Measurements from ENCODE around the gene TDRD6.

TDRD6 gene

DNA sequence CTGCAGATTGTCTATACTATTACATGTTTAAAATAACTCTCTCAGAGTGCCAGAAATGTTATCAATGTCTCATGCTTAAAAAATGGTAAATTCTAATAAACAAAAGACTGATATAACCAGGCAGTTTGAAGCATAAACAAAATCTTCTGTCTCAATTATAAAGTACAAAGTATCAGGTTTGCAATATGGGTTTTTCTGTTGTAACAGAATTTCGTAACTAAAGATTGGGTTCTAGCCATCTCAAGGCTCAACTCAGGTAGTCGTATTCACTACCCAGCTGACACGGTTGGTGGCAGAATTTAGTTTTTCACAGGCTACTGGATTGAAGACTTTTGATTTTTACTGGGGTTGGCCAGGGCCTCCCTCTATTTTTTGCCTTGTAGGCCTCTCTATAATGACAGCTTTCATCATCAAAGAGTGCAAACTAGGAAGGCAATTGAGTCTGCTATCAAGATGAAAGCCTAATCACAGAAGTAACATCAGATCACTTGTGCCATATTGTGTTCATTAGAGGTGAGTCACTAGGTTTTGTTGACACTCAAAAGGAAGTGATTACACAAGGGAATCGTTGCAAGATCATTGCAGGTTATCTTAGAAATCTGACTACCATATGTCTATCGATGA is 38.7 kb upstream of the TDRD6 start:
- no peak overlapping the region for H3K27ac ChIP-seq
- DNase-seq, result no peak
- H3K27me3 ChIP-seq (replicated peaks), result no peaks in the 10 kb centered on the region
- no peaks in the 10 kb centered on the region for H3K36me3 ChIP-seq (replicated peaks)
- in situ Hi-C loops (cut with HindIII; ENCODE audit: low pct_ligation_motif_present, low sequenced_read_pairs), result no loop called here
- TF ChIP-seq, protein P1, sequence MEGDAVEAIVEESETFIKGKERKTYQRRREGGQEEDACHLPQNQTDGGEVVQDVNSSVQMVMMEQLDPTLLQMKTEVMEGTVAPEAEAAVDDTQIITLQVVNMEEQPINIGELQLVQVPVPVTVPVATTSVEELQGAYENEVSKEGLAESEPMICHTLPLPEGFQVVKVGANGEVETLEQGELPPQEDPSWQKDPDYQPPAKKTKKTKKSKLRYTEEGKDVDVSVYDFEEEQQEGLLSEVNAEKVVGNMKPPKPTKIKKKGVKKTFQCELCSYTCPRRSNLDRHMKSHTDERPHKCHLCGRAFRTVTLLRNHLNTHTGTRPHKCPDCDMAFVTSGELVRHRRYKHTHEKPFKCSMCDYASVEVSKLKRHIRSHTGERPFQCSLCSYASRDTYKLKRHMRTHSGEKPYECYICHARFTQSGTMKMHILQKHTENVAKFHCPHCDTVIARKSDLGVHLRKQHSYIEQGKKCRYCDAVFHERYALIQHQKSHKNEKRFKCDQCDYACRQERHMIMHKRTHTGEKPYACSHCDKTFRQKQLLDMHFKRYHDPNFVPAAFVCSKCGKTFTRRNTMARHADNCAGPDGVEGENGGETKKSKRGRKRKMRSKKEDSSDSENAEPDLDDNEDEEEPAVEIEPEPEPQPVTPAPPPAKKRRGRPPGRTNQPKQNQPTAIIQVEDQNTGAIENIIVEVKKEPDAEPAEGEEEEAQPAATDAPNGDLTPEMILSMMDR (IDR thresholded peaks at IDR 0.05; ENCODE audit: low read depth, low read length, missing control alignments), result no peak
- no peak overlapping the region for H3K4me3 ChIP-seq (ENCODE audit: low read depth, low read length)

DNA sequence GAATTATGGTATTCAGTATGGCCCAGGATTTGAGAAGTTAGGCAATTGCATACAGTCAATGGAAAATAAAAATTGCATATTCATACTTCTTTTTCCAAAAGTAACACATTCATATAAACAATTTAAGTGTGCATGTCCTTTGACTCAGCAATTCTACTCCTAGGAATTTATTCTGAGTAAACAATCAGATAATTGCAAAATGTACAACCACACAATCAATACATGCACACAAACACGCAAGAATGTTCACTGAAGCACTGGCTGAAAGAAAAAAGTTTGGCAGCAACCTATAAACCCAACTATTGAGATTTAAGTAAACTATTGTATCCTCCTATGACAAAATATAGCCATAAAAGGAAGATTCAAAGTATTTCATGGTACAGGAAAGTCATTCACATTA is 36.7 kb upstream of the TDRD6 start:
- in situ Hi-C loops (cut with HindIII; ENCODE audit: low pct_ligation_motif_present, low sequenced_read_pairs), result no loop called here
- no peak for DNase-seq
- H3K36me3 ChIP-seq (replicated peaks), result no peaks in the 10 kb centered on the region
- H3K27ac ChIP-seq, result no peak overlapping the region
- TF ChIP-seq, protein P1 (IDR thresholded peaks at IDR 0.05; ENCODE audit: low read depth, low read length, missing control alignments), result no peak
- no peak overlapping the region for H3K4me3 ChIP-seq (ENCODE audit: low read depth, low read length)
- no peaks in the 10 kb centered on the region for H3K27me3 ChIP-seq (replicated peaks)

DNA sequence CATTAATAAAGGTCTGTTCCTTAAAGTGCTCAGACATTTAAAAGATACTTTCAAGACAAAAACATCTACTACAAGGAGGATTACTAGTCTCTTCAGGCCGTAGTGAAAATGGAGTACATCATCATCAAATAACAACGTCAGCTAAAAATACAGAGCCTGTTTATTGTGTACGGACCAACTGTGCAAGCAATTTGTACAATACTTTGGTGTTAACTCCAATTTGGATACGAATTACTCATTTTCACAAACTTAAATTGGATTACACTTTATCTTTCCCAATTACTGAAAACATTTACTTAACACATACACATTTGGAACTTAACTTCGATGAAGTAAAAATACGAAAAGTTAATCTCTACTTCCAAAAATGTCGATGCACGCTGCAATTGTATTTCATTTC is 35.9 kb upstream of the TDRD6 start:
- TF ChIP-seq, protein P1 (IDR thresholded peaks at IDR 0.05; ENCODE audit: low read depth, low read length, missing control alignments), result no peak
- Histone ChIP-seq H3K36me3 (replicated peaks) (no peaks in the 10 kb centered on the region), H3K27me3 (replicated peaks) (no peaks in the 10 kb centered on the region), H3K4me3 (ENCODE audit: low read depth, low read length) (peak overlapping the region; percentile 78), H3K27ac (no peak overlapping the region)
- no peak for DNase-seq
- in situ Hi-C loops (cut with HindIII; ENCODE audit: low pct_ligation_motif_present, low sequenced_read_pairs), result no loop called here

DNA sequence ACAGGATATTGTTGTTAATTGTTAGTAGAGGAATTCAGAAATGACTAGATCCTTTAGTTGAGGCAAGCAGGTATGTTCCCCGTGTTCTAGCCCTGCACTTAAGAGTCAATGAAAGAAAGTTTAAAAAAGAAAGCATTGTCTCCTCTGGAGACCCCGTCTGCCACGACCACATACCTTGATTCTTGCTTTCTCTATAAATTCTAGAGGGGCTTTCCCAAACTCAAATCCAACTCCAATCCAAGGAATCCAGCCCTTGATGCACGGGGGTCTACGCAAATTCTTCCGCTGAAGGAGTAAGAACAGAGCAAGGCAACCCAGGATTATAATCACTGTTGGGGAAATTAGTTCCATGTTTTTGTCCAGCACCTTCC is 35.5 kb upstream of the TDRD6 start:
- H3K4me3 ChIP-seq (ENCODE audit: low read depth, low read length), result peak overlapping the region; percentile 78
- DNase-seq, result no peak

DNA sequence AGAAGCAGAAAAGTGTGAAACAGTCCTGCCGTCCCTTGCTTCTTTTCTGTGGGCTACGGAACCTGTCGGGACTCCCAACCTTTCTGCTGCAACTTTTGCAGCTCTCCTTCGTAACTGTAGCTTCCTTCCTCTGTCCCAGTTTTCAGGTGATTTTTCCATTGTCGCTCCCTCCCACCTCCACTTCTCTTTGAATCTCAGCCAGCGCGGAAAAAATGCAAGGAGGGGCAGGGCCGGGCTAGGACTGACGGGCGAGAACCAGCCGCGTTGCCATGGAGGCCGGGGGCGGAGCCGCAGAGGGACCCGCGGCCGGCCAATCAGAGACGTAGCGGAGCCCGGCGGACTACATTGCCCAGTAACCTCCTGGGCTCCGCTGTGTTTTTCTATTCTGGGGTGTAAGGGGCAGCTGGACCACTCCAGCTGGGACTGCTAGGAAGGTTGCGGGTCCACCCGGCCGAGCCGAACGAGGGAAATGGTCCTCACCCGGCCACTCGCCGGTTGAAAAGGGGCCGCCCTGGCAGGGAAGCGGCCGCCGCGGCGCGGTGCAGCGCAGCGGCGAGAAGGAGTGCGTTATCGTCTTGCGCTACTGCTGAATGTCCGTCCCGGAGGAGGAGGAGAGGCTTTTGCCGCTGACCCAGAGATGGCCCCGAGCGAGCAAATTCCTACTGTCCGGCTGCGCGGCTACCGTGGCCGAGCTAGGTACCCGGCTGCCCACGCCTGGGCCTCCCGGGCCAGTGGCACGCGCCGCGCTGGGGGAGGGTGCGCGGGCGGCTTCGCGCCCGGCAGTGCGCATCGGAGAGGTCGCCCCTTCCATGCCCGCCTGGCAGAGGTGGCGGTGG is 34.9 kb upstream of the TDRD6 start, which contains the start of the genes CYP39A1 and SLC25A27:
TSS of gene CYP39A1 (minus strand) at position 216 of the 836 bp plus-strand sequence. CDS start 236 bp downstream, outside the sequence.
TSS of gene SLC25A27 (plus strand) at position 373 of the 836 bp plus-strand sequence. CDS start at position 591, 218 bp downstream.
- no peak within 1 kb of the TSS for H3K27ac ChIP-seq
- TF ChIP-seq, protein P1 (IDR thresholded peaks at IDR 0.05; ENCODE audit: low read depth, low read length, missing control alignments), result no peak
- in situ Hi-C loops (cut with HindIII; ENCODE audit: low pct_ligation_motif_present, low sequenced_read_pairs), result no loop called here

More for the DNA sequence above, 35.5 kb upstream of the TDRD6 start:
- Histone ChIP-seq H3K27me3 (replicated peaks) (no peaks in the 10 kb centered on the region), H3K36me3 (replicated peaks) (no peaks in the 10 kb centered on the region), H3K27ac (no peak overlapping the region)
- TF ChIP-seq, protein P1 (IDR thresholded peaks at IDR 0.05; ENCODE audit: low read depth, low read length, missing control alignments), result no peak
- in situ Hi-C loops (cut with HindIII; ENCODE audit: low pct_ligation_motif_present, low sequenced_read_pairs), result no loop called here

More for the DNA sequence above, 34.9 kb upstream of the TDRD6 start, which contains the start of the genes CYP39A1 and SLC25A27:
- Histone ChIP-seq H3K36me3 (replicated peaks) (no peaks in the 10 kb centered on the region), H3K27me3 (replicated peaks) (no peaks in the 10 kb centered on the region), H3K4me3 (ENCODE audit: low read depth, low read length) (peak within 1 kb of the TSS; percentile 78)
- DNase-seq, result peak; percentile 82
